Ishikawa (cell line): ENCODE measurements around the gene TMEM217.

Experiments used
- CEBPB ChIP-seq: IDR thresholded peaks from 2 replicates; pipeline ENCODE4 v1.6.1; 2012
- CREB1 ChIP-seq: IDR thresholded peaks from 2 replicates; pipeline ENCODE4 v1.6.1; 2012; ENCODE audit warnings: low read depth
- EGR1 ChIP-seq: IDR thresholded peaks from 2 replicates; pipeline ENCODE4 v1.6.1; 2012
- EP300 ChIP-seq: IDR thresholded peaks from 2 replicates; pipeline ENCODE4 v1.6.1; 2012; ENCODE audit warnings: borderline replicate concordance
- FOXM1 ChIP-seq: IDR thresholded peaks from 2 replicates; pipeline ENCODE4 v1.6.1; 2012; ENCODE audit warnings: low read depth, borderline replicate concordance
- MAX ChIP-seq: IDR thresholded peaks from 2 replicates; pipeline ENCODE4 v1.6.1; 2012
- NFIC ChIP-seq: IDR thresholded peaks from 2 replicates; pipeline ENCODE4 v1.6.1; 2012
- RAD21 ChIP-seq: IDR thresholded peaks from 2 replicates; pipeline ENCODE4 v1.6.1; 2012; ENCODE audit warnings: low read depth
- REST ChIP-seq: IDR thresholded peaks from 2 replicates; pipeline ENCODE4 v1.6.1; 2012; ENCODE audit warnings: low read depth, mild to moderate bottlenecking
- TAF1 ChIP-seq: IDR thresholded peaks from 2 replicates; pipeline ENCODE4 v1.6.1; 2012; ENCODE audit warnings: low read depth, mild to moderate bottlenecking
- TCF12 ChIP-seq: IDR thresholded peaks from 2 replicates; pipeline ENCODE4 v1.6.1; 2012; ENCODE audit warnings: low read depth
- TEAD4 ChIP-seq: IDR thresholded peaks from 2 replicates; pipeline ENCODE4 v1.6.1; 2012
- USF1 ChIP-seq: IDR thresholded peaks from 2 replicates; pipeline ENCODE4 v1.6.1; 2012
- YY1 ChIP-seq: IDR thresholded peaks from 2 replicates; pipeline ENCODE4 v1.6.1; 2012; ENCODE audit warnings: low read depth
- ZBTB7A ChIP-seq: IDR thresholded peaks from 2 replicates; pipeline ENCODE4 v1.6.1; 2012; ENCODE audit warnings: low read depth

TMEM217 gene

GRCh38 chr6:37280162-37280887 is 22.4 kb upstream of the TMEM217 start:
- TF ChIP-seq MAX = no peak
- TF ChIP-seq TCF12 = no peak
- TF ChIP-seq NFIC = no peak
- TF ChIP-seq TEAD4 = no peak
- no peak for TF ChIP-seq YY1

- TF ChIP-seq MAX = no peak
- TF ChIP-seq NFIC = no peak
- no peak for TF ChIP-seq CEBPB
- no peak for TF ChIP-seq EGR1
- no peak for TF ChIP-seq REST
- TF ChIP-seq CREB1 = no peak
- no peak for TF ChIP-seq EP300
- no peak for TF ChIP-seq TCF12
- no peak for TF ChIP-seq TAF1
- no peak for TF ChIP-seq TEAD4
These were observed 21.6 kb upstream of the TMEM217 start for GRCh38 chr6:37279366-37280134.

GRCh38 chr6:37277001-37277409 is 19.1 kb upstream of the TMEM217 start:
- TF ChIP-seq FOXM1 (no peak), EGR1 (no peak), CEBPB (no peak), YY1 (no peak), EP300 (no peak)

GRCh38 chr6:37275350-37275749 is 17.4 kb upstream of the TMEM217 start:
- no peak for TF ChIP-seq EGR1
- TF ChIP-seq TAF1 = no peak
- no peak for TF ChIP-seq USF1
- no peak for TF ChIP-seq TCF12
- TF ChIP-seq FOXM1 = no peak
- TF ChIP-seq MAX = no peak
- no peak for TF ChIP-seq CREB1
- TF ChIP-seq TEAD4 = no peak
- no peak for TF ChIP-seq ZBTB7A
- no peak for TF ChIP-seq REST
- TF ChIP-seq NFIC = no peak

GRCh38 chr6:37273690-37274089 is 15.7 kb upstream of the TMEM217 start:
- TF ChIP-seq EP300 (no peak), NFIC (no peak), TEAD4 (no peak), EGR1 (no peak)

GRCh38 chr6:37272834-37273566 is 15.1 kb upstream of the TMEM217 start:
- TF ChIP-seq CEBPB = no peak
- TF ChIP-seq RAD21 = no peak
- TF ChIP-seq TAF1 = no peak
- TF ChIP-seq REST = no peak
- TF ChIP-seq TCF12 = no peak
